PC-9 (cell line): Measurements from ENCODE around the gene AKAP6. TPM values are rescaled to one million over a fixed set of nuclear protein-coding genes. Genes with fewer than 3 reads are reported as not detected.

ENCODE experiments used
- BruUV-seq: library from RNA; stranded (reverse); fragments of 400-500 nt; replicated peaks from 2 replicates; lab custom pipeline; 2021; lab: Mats Ljungman, UMichigan
- CTCF ChIA-PET: fragments of 300-600 bp; sonication (Branson Sonifier 250); formaldehyde crosslinking; loops from one replicate; lab custom pipeline; 2022; ENCODE audit warnings: antibody characterized with exemption; lab: Charles Lee
- POLR2A ChIA-PET: fragments of 300-600 bp; sonication (Branson Sonifier 250); formaldehyde crosslinking; loops from one replicate; lab custom pipeline; 2022; ENCODE audit warnings: antibody characterized with exemption; ENCODE audit not compliant: unreplicated experiment; lab: Charles Lee
- DNase-seq, 2 experiments: peaks; one replicate each; pipeline versions ENCODE4 v3.0.0 to v3.0.0-alpha.2; 2015 to 2022; ENCODE audit warnings: mixed read lengths in 1 of 2
- H2AFZ ChIP-seq: fragments of 200-600 bp; sonication (generic); 2 replicates; pipeline ENCODE4 v1.8.1; 2017; ENCODE audit warnings: antibody characterized with exemption
- H3F3A ChIP-seq: fragments of 200-600 bp; sonication (generic); 2 replicates; pipeline ENCODE4 v1.8.1; 2017; ENCODE audit warnings: antibody characterized with exemption, mild to moderate bottlenecking, low read depth; ENCODE audit not compliant: insufficient read depth
- H3K27ac ChIP-seq: fragments of 200-600 bp; sonication (generic); 2 replicates; pipeline ENCODE4 v1.6.1; 2016; ENCODE audit warnings: mixed run types
- H3K27me3 ChIP-seq: fragments of 200-600 bp; sonication (generic); 2 replicates; pipeline ENCODE4 v1.6.1; 2016; ENCODE audit warnings: low read depth, mixed run types; ENCODE audit not compliant: insufficient read depth
- H3K36me3 ChIP-seq: fragments of 200-600 bp; sonication (generic); 2 replicates; pipeline ENCODE4 v1.6.1; 2016; ENCODE audit warnings: low read depth, mixed run types
- H3K4me1 ChIP-seq: fragments of 200-600 bp; sonication (generic); replicated peaks from 2 replicates; pipeline ENCODE4 v1.6.1; 2016; ENCODE audit warnings: mixed run types; ENCODE audit not compliant: insufficient read depth
- H3K4me2 ChIP-seq: fragments of 200-600 bp; sonication (generic); 2 replicates; pipeline ENCODE4 v1.6.1; 2017; ENCODE audit warnings: mixed run types
- H3K4me3 ChIP-seq: fragments of 200-600 bp; sonication (generic); 2 replicates; pipeline ENCODE4 v1.6.1; 2016; ENCODE audit warnings: mixed run types
- H3K79me2 ChIP-seq: fragments of 200-600 bp; sonication (generic); 2 replicates; pipeline ENCODE4 v1.6.1; 2017; ENCODE audit warnings: low read depth, mixed run types
- H3K9me2 ChIP-seq: fragments of 200-600 bp; sonication (generic); 2 replicates; pipeline ENCODE4 v1.8.1; 2017; ENCODE audit warnings: mild to moderate bottlenecking; ENCODE audit not compliant: insufficient read depth
- H3K9me3 ChIP-seq: fragments of 200-600 bp; sonication (generic); 2 replicates; pipeline ENCODE4 v1.8.1; 2016; ENCODE audit warnings: low read depth; ENCODE audit not compliant: insufficient read depth
- H4K20me1 ChIP-seq: fragments of 200-600 bp; sonication (generic); 2 replicates; pipeline ENCODE4 v1.8.1; 2017; ENCODE audit not compliant: insufficient read depth
- CTCF ChIP-seq: fragments of 200-600 bp; sonication (generic); conservative IDR thresholded peaks from 2 replicates; pipeline ENCODE4 v1.6.1; 2017; ENCODE audit warnings: mixed run types, antibody characterized with exemption, mild to moderate bottlenecking, moderate library complexity
- EZH2 ChIP-seq: fragments of 200-600 bp; sonication (generic); IDR thresholded peaks from 2 replicates; pipeline ENCODE4 v1.8.0; 2017; ENCODE audit warnings: antibody characterized with exemption, low read depth
- intact Hi-C: fragments of 100-400 bp; cut with micrococcal nuclease; formaldehyde crosslinking; loops from one replicate; pipeline ENCODE4 v1.10.0; 2022; ENCODE audit not compliant: unreplicated experiment
- total RNA-seq: library from RNA; stranded (reverse); gene quantifications from 2 replicates; pipeline ENCODE4 v1.2.3, GENCODE V29; 2021

AKAP6 gene
- total RNA-seq, 1 experiment from 2014 or later: 2.8 TPM

- no TSS peak for BruUV-seq
- no peaks in the 10 kb centered on the region for H4K20me1 ChIP-seq
- intact Hi-C loops: no loop called here
- H3K27me3 ChIP-seq: no peaks in the 10 kb centered on the region
- no peaks in the 10 kb centered on the region for H3K9me3 ChIP-seq
- no peak overlapping the region for H2AFZ ChIP-seq
- DNase-seq: no peak
- no peaks in the 10 kb centered on the region for H3F3A ChIP-seq
- no peak overlapping the region for H3K27ac ChIP-seq
- TF ChIP-seq CTCF (no peak), EZH2 (no peak)
- no peaks in the 10 kb centered on the region for H3K36me3 ChIP-seq
- no peak overlapping the region for H3K4me3 ChIP-seq
- no peaks in the 10 kb centered on the region for H3K9me2 ChIP-seq
- ChIA-PET POLR2A (no interaction called here), CTCF (no interaction called here)
- no peaks in the 10 kb centered on the region for H3K79me2 ChIP-seq
- peaks cover 6% of the 10 kb centered on the region; the same call in 1 of the 2 replicates for H3K4me1 ChIP-seq
- H3K4me2 ChIP-seq: no peak overlapping the region
These were observed 496.0 kb downstream of the AKAP6 start for GRCh38 chr14:32825058-32825457.

- no peak for DNase-seq
- Histone ChIP-seq H3F3A (no peaks in the 10 kb centered on the region), H3K9me2 (no peaks in the 10 kb centered on the region), H4K20me1 (no peaks in the 10 kb centered on the region), H3K4me3 (no peak overlapping the region), H3K4me1 (peaks cover 6% of the 10 kb centered on the region; the same call in 1 of the 2 replicates), H3K27ac (no peak overlapping the region), H3K4me2 (no peak overlapping the region), H3K9me3 (no peaks in the 10 kb centered on the region), H3K36me3 (no peaks in the 10 kb centered on the region), H2AFZ (no peak overlapping the region), H3K27me3 (no peaks in the 10 kb centered on the region), H3K79me2 (no peaks in the 10 kb centered on the region)
- TF ChIP-seq CTCF (no peak), EZH2 (no peak)
- BruUV-seq: no TSS peak
- intact Hi-C loops: no loop called here
- ChIA-PET CTCF (no interaction called here), POLR2A (no interaction called here)
These were observed 497.4 kb downstream of the AKAP6 start for GRCh38 chr14:32826404-32827082.

- Histone ChIP-seq H3K36me3 (no peaks in the 10 kb centered on the region), H2AFZ (no peak overlapping the region), H3K4me1 (peaks cover 6% of the 10 kb centered on the region; the same call in 1 of the 2 replicates), H3F3A (no peaks in the 10 kb centered on the region), H3K79me2 (no peaks in the 10 kb centered on the region), H3K27me3 (no peaks in the 10 kb centered on the region), H3K4me3 (no peak overlapping the region), H3K9me3 (no peaks in the 10 kb centered on the region), H3K9me2 (no peaks in the 10 kb centered on the region), H3K4me2 (no peak overlapping the region), H3K27ac (no peak overlapping the region), H4K20me1 (no peaks in the 10 kb centered on the region)
- no peak for DNase-seq
- TF ChIP-seq EZH2 (no peak), CTCF (no peak)
- POLR2A ChIA-PET: interaction anchor here (0.7 kb wide), 1 partner anchor 366 kb away, joined by 3 read pairs; no protein-coding TSS in a partner anchor
- intact Hi-C loops: no loop called here
- CTCF ChIA-PET: no interaction called here
- BruUV-seq: no TSS peak
These were observed 498.4 kb downstream of the AKAP6 start for GRCh38 chr14:32827514-32827913.
